AG04450 (cell line): Measurements from ENCODE around the gene GMCL2. TPM values are rescaled to one million over a fixed set of nuclear protein-coding genes. Genes with fewer than 3 reads are reported as not detected.

Source experiments
- CTCF ChIA-PET: fragments of 300-600, 350-600 bp; formaldehyde crosslinking; extraction: SDS; loops from one replicate; lab custom pipeline; 2022; ENCODE audit warnings: antibody characterized with exemption, inconsistent platforms; lab: Charles Lee
- POLR2A ChIA-PET: fragments of 350-600 bp; formaldehyde crosslinking; extraction: SDS; loops from one replicate; lab custom pipeline; 2021; ENCODE audit warnings: antibody characterized with exemption, inconsistent platforms; lab: Yijun Ruan, JAX
- DNase-seq: peaks from one replicate; pipeline ENCODE4 v3.0.0-alpha.2; 2011; ENCODE audit warnings: low read depth, low spot score
- H3K27ac ChIP-seq: one replicate; pipeline ENCODE4 v1.5.1; 2012; ENCODE audit warnings: low read depth, low read length, control low read depth
- H3K27me3 ChIP-seq: one replicate; pipeline ENCODE4 v1.6.0; 2012; ENCODE audit warnings: low read length; ENCODE audit not compliant: control insufficient read depth, insufficient read depth
- H3K4me3 ChIP-seq: 2 replicates; pipeline ENCODE4 v1.5.1; 2011; ENCODE audit warnings: mild to moderate bottlenecking, low read depth, low read length, control low read depth
- H3K9me3 ChIP-seq: 2 replicates; pipeline ENCODE4 v1.5.1; 2012; ENCODE audit warnings: low read length; ENCODE audit not compliant: control insufficient read depth, insufficient read depth
- CTCF ChIP-seq: IDR thresholded peaks from 2 replicates; pipeline ENCODE4 v1.5.1; 2011; ENCODE audit warnings: low read depth, low read length, control low read depth, inconsistent platforms
- polyA plus RNA-seq: library from polyadenylated mRNA; depleted of rRNA; stranded (reverse); fragments of >200 nt; gene quantifications from 2 replicates; pipeline ENCODE4 v1.2.3, GENCODE V29; 2011

GMCL2 gene
- polyA plus RNA-seq, 1 experiment = not detected

GRCh38 chr5:178149199-178149932 is 37.8 kb downstream of the GMCL2 start:
- CTCF ChIA-PET = interaction anchor here (0.7 to 9.2 kb wide), 2 partner anchors 28 to 73 kb away, joined by 3 to 104 read pairs; no protein-coding TSS in a partner anchor
- Histone ChIP-seq H3K9me3 (no peaks in the 10 kb centered on the region; the same call in 1 of the 2 replicates), H3K27me3 (no peaks in the 10 kb centered on the region), H3K4me3 (no peak overlapping the region), H3K27ac (no peak overlapping the region)
- DNase-seq = no peak
- TF ChIP-seq CTCF = no peak
- POLR2A ChIA-PET = interaction anchor here (0.6 kb wide), 1 partner anchor 71 kb away, joined by 3 read pairs; no protein-coding TSS in a partner anchor

- CTCF ChIA-PET = interaction anchor here (9.2 kb wide), 1 partner anchor 71 kb away, joined by 104 read pairs; no protein-coding TSS in a partner anchor
- Histone ChIP-seq H3K4me3 (no peak overlapping the region), H3K27me3 (no peaks in the 10 kb centered on the region), H3K9me3 (no peaks in the 10 kb centered on the region), H3K27ac (no peak overlapping the region)
- TF ChIP-seq CTCF = no peak
- DNase-seq = no peak
- POLR2A ChIA-PET = no interaction called here
Observed at GRCh38 chr5:178147406-178147805, 39.8 kb downstream of the GMCL2 start.

DNA sequence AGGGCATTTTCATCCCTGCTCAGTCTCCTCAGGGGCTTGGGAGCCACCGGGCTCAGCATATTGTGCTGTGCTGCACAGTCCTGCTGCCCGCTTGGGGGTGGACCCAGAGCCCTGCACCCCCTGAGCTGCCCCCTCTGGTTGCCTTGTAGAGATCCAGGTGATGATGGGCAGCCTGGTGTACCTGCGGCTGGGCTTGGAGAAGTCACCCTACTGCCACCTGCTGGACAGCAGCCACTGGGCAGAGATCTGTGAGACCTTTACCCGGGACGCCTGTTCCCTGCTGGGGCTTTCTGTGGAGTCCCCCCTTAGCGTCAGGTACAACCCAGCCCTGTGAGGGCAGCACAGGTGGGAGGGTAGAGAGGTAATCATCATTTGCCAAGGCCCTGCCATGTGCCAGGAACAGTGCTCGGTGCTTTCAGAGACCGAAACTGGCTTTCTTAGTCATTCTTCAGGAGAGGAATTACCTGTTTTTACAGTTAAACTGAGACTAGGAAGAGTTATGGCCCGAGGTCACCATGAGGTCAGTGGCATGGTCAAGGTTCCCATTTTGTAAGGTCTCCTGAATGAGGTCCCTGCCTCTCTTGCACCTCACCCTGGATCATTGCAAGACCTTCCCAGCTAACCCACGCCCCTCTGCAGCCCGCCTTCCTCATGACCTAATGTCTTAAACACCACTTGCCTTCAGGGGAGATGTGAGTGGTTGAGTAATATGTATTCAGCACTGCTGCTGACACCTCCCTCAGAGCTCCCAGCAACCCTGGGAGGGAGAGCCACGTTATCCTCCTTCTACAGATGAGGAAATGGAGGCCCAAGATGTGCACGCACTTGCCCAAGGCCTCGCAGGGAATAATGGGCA is 41.0 kb downstream of the GMCL2 start:
- Histone ChIP-seq H3K4me3 (no peak overlapping the region), H3K9me3 (no peaks in the 10 kb centered on the region), H3K27ac (peak overlapping the region; percentile 2), H3K27me3 (no peaks in the 10 kb centered on the region)
- DNase-seq = no peak
- ChIA-PET CTCF (interaction anchor here (1.0 to 9.2 kb wide), 3 partner anchors 8 to 70 kb away, joined by 3 to 104 read pairs (median 3); partner anchors contain the start of gene NHP2), POLR2A (no interaction called here)
- peak; percentile 77 for TF ChIP-seq CTCF

GRCh38 chr5:178143901-178144300 is 43.3 kb downstream of the GMCL2 start:
- no peak for TF ChIP-seq CTCF
- POLR2A ChIA-PET = interaction anchor here (0.6 to 1.9 kb wide), 4 partner anchors 9 to 164 kb away, joined by 4 to 15 read pairs (median 6); partner anchors contain the start of gene NHP2
- H3K4me3 ChIP-seq = no peak overlapping the region
- H3K27ac ChIP-seq = peak overlapping the region; percentile 11
- no peaks in the 10 kb centered on the region for H3K27me3 ChIP-seq
- CTCF ChIA-PET = interaction anchor here (0.6 to 9.2 kb wide), 3 partner anchors 8 to 92 kb away, joined by 4 to 104 read pairs (median 4); no protein-coding TSS in a partner anchor
- peak; percentile 47 for DNase-seq
- no peaks in the 10 kb centered on the region for H3K9me3 ChIP-seq
